Loucy (cell line): Measurements from ENCODE around the gene RIPK4.

Experiments used
- H2AFZ ChIP-seq: fragments of 200-600 bp; sonication (generic); 2 replicates; pipeline ENCODE4 v1.6.0; 2016; ENCODE audit warnings: antibody characterized with exemption, mild to moderate bottlenecking, low read length, moderate library complexity
- H3F3A ChIP-seq: fragments of 200-600 bp; 2 replicates; pipeline ENCODE4 v1.6.0; 2016; ENCODE audit warnings: antibody characterized with exemption, low read depth, mild to moderate bottlenecking
- H3K27me3 ChIP-seq: fragments of 200-600 bp; sonication (generic); 2 replicates; pipeline ENCODE4 v1.6.1; 2014; ENCODE audit warnings: low read length, mild to moderate bottlenecking; ENCODE audit not compliant: insufficient read depth, poor library complexity, severe bottlenecking
- H3K36me3 ChIP-seq: fragments of 200-600 bp; sonication (generic); 2 replicates; pipeline ENCODE4 v1.6.1; 2016; ENCODE audit warnings: low read length; ENCODE audit not compliant: insufficient read depth
- H3K4me1 ChIP-seq: fragments of 200-600 bp; sonication (generic); 2 replicates; pipeline ENCODE4 v1.5.1; 2014; ENCODE audit warnings: low read length, mild to moderate bottlenecking; ENCODE audit not compliant: insufficient read depth, poor library complexity, severe bottlenecking
- H3K4me2 ChIP-seq: fragments of 200-600 bp; sonication (generic); 2 replicates; pipeline ENCODE4 v1.6.0; 2014; ENCODE audit warnings: antibody characterized with exemption, low read length, low read depth, mild to moderate bottlenecking; ENCODE audit not compliant: poor library complexity, severe bottlenecking
- H3K4me3 ChIP-seq: fragments of 200-600 bp; sonication (generic); 2 replicates; pipeline ENCODE4 v1.5.1; 2014; ENCODE audit warnings: low read length, mild to moderate bottlenecking, mixed read lengths; ENCODE audit not compliant: poor library complexity, severe bottlenecking
- H3K79me2 ChIP-seq: fragments of 200-600 bp; sonication (generic); 2 replicates; pipeline ENCODE4 v1.6.1; 2014; ENCODE audit warnings: low read length; ENCODE audit not compliant: insufficient read depth
- H3K9ac ChIP-seq: fragments of 200-600 bp; sonication (generic); 2 replicates; pipeline ENCODE4 v1.6.0; 2014; ENCODE audit warnings: mild to moderate bottlenecking, low read depth, low read length, moderate library complexity; ENCODE audit not compliant: poor library complexity, severe bottlenecking
- H3K9me2 ChIP-seq: fragments of 200-600 bp; sonication (generic); replicated peaks from 2 replicates; pipeline ENCODE4 v1.6.1; 2016; ENCODE audit warnings: low read depth, low read length, mixed read lengths
- H3K9me3 ChIP-seq: fragments of 200-600 bp; sonication (generic); 2 replicates; pipeline ENCODE4 v1.6.1; 2014; ENCODE audit warnings: mild to moderate bottlenecking, antibody characterized with exemption, low read length, low read depth; ENCODE audit not compliant: insufficient read depth
- H4K20me1 ChIP-seq: fragments of 200-600 bp; sonication (generic); 2 replicates; pipeline ENCODE4 v1.6.0; 2014; ENCODE audit warnings: antibody characterized with exemption, low read length, mild to moderate bottlenecking; ENCODE audit not compliant: insufficient read depth, poor library complexity, severe bottlenecking
- EZH2phosphoT487 ChIP-seq: fragments of 200-600 bp; IDR thresholded peaks from 2 replicates; pipeline ENCODE4 v1.6.1; 2018; ENCODE audit warnings: antibody characterized with exemption, mild to moderate bottlenecking, moderate library complexity, borderline replicate concordance
- TF ChIP-seq, protein P1 (sequence below): fragments of 200-600 bp; sonication (generic); conservative IDR thresholded peaks from 2 replicates; pipeline ENCODE4 v1.5.1; 2014; ENCODE audit warnings: mild to moderate bottlenecking, antibody characterized with exemption, low read length

Gene RIPK4

DNA sequence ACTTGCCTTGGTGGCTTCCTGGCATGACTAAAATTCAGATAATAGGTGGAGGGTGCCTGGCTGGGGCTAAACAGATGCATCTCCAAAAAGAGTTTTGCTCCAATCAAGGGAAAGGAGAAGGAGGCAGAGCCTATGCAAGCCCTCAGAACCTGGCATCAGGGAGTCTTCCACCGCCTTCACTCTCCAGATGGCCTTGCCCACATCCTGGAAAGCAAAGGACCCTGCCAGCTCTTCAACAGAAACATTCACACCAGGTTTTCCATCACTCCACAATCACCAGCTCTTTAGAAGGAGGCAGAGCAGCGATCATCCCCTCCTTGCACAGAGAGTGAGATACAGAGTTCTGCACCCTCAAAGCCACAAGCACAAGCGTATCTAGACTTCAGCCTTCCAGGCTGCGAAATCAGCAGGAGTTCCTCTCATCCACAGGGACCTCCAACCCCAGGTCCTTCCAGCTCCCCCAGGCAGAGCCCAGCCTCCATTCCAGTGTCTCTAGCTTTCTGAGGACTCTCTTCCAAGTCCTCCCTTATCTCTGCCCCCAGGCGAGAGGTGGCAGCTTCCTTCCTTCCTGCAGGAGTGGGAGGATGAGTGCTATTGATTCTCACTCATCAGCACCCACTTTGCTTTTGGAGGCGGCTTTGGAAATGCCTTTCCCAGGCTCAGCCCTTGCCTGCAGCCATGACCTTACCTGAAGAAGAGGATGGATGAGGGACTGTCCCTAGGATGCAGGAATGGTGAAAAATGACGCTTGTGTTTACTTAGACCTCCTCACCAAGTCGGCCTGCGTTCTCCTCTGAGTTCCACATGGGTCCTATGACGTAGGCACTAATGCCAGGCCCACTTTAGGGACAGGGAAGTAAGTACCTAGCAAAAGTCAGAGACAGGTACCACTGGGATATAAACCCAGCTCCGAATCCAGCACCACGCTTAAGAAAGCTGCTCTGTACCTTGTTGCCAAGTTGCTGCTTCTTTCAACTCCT, 75.4 kb downstream of the RIPK4 start:
- no peak for TF ChIP-seq EZH2phosphoT487
- TF ChIP-seq, protein P1, sequence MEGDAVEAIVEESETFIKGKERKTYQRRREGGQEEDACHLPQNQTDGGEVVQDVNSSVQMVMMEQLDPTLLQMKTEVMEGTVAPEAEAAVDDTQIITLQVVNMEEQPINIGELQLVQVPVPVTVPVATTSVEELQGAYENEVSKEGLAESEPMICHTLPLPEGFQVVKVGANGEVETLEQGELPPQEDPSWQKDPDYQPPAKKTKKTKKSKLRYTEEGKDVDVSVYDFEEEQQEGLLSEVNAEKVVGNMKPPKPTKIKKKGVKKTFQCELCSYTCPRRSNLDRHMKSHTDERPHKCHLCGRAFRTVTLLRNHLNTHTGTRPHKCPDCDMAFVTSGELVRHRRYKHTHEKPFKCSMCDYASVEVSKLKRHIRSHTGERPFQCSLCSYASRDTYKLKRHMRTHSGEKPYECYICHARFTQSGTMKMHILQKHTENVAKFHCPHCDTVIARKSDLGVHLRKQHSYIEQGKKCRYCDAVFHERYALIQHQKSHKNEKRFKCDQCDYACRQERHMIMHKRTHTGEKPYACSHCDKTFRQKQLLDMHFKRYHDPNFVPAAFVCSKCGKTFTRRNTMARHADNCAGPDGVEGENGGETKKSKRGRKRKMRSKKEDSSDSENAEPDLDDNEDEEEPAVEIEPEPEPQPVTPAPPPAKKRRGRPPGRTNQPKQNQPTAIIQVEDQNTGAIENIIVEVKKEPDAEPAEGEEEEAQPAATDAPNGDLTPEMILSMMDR = no peak
- Histone ChIP-seq H3K36me3 (no peaks in the 10 kb centered on the region), H3K9me3 (no peaks in the 10 kb centered on the region), H3K4me1 (no peaks in the 10 kb centered on the region), H3K4me2 (no peak overlapping the region), H3F3A (no peaks in the 10 kb centered on the region), H3K9ac (no peak overlapping the region), H2AFZ (no peak overlapping the region), H3K9me2 (no peaks in the 10 kb centered on the region), H4K20me1 (no peaks in the 10 kb centered on the region), H3K4me3 (no peak overlapping the region), H3K27me3 (no peaks in the 10 kb centered on the region), H3K79me2 (no peaks in the 10 kb centered on the region)
